HG02571 (cell line): ENCODE data around the gene RAP2B.
A peak's percentile ranks its signal among the peaks of the same experiment; 100 is the strongest.

Experiments used
- ATAC-seq: cut with Tn5 transposase; IDR thresholded peaks from one replicate; pipeline ENCODE4 v1.9.1; 2021; ENCODE audit warnings: mild to moderate bottlenecking, moderate library complexity; ENCODE audit not compliant: unreplicated experiment

RAP2B gene

GRCh38 chr3:153159771-153160397, 2.1 kb upstream of the RAP2B start:
- ATAC-seq = no peak

GRCh38 chr3:153160451-153161137, 1.4 kb upstream of the RAP2B start:
- peak; percentile 32 for ATAC-seq

GRCh38 chr3:153161138-153161713, 800 bp upstream of the RAP2B start:
- peak; percentile 79 for ATAC-seq

- ATAC-seq = peak; percentile 4
These were observed 727 bp downstream of the RAP2B start for GRCh38 chr3:153162513-153163392.

- no peak for ATAC-seq
These were observed 1.3 kb downstream of the RAP2B start for GRCh38 chr3:153163393-153163724.

- no peak for ATAC-seq
These were observed 1.9 kb downstream of the RAP2B start for GRCh38 chr3:153163756-153164550.

DNA sequence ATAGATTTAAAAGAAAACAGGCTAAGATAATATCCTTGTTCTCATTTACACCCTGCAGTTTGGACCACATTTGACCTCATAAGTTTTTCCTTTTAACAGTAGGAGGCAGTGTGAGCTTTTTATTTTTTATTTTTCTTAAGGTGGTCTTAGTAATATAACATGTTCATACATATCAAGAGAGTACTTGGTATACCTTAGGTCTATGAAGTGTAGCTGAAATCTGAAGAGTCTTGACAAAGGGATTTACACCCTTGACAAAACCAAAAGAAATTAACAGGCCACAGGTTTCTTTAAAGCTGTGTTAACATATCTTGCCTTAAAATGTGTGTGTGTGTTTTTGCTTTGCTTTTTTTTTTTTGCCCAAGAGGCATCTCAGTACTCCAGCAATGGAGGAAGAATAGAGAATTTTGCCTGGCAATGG, 3.2 kb downstream of the RAP2B start:
- ATAC-seq = no peak

DNA sequence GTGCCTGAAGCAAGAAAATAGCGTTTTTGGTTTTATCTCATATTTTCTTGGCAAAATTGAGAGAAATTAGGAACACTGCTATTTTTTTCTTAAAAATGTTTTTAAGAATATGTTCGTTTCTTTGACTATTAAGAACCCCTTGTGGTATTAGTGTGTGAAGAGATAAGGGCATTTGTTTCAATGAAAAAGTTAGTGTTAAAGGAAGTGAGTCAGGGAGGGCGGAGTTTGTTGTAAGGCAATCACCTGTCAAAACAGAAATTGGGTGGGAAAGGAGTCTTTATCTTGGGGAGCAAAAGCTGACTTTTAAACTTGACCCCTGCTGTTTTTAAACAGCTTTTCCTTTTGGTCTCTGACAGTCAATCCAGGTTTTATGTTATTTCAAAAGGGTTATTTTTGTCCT, 4.2 kb downstream of the RAP2B start:
- no peak for ATAC-seq

- no peak for ATAC-seq
These were observed 4.8 kb downstream of the RAP2B start for GRCh38 chr3:153166796-153167195.

- no peak for ATAC-seq
These were observed 7.9 kb downstream of the RAP2B start for GRCh38 chr3:153169793-153170383.

DNA sequence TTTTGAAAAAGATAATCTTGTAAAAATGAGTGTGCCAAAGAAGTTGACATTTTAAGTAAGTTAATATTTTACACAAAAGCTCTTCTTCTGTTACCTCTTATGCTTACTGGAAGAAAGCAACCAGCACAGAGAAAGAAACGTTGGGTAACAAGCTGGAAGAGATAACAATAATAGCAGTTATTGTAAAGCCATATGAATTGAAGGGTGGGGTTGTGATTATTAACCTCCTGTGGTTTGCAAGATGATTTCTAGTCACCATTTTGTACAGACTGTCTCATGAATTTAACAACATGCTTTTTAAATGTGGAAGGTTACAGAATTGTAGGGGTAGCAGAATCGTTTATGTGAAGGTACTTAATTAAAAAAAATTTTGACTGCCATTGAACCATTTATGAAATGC, 9.2 kb downstream of the RAP2B start:
- ATAC-seq = no peak

DNA sequence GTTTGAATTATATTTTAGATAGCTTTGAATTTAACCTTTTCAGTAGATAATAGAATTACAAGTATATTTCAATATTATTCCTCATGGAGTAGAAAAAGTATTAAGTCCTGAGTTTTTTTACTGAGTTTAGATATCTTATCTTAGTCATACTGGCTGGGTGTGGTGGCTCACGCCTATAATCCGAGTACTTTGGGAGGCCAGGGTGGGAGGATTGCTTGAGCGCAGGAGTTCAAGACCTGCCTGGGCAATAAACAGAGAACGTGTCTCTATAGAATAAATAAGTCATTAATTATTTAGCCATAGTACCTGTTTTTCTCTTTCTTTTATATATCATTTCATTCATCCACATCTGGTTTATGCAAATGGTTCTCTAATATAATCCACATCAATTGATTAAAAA, 9.9 kb downstream of the RAP2B start:
- no peak for ATAC-seq

GRCh38 chr3:153172796-153173757, 11.1 kb downstream of the RAP2B start:
- ATAC-seq = no peak

DNA sequence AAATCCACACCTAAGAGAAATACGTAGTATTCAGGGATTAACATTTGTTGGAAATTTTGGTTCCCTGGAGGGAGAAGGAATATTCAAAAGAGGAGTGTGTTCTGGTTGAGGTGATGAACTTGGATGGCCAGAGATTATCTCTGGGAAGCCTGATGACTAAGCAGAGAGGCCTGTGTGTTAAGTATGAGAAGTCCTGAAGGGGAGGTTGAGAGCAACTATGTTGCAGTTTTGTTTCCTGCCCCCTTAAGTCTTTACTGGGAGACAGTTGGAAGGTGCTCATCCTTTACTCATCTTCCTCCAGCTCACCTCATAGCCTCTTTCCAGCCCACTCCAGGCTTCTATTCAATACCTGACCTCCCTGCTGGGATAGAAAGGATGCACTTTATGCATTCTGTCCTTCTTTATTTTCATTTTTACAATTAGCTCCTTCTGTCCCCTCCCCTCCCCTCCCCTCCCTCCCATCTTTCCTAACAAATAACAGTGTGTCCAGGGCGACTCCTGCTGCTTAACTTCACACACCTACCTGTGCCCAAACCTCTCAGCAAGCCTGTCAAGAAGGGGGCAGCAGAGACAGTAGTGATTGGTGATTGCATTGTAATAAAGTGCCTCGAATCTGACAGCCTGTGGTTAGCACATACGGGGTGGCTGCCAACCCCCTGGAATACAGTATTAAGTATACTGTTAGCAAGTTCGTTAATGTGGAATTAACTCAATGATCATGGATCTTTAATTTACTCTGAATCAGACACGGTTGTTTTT, 11.9 kb downstream of the RAP2B start:
- no peak for ATAC-seq

GRCh38 chr3:153176197-153176596, 14.2 kb downstream of the RAP2B start:
- ATAC-seq = no peak

GRCh38 chr3:153180860-153181372, 18.9 kb downstream of the RAP2B start:
- ATAC-seq = no peak

DNA sequence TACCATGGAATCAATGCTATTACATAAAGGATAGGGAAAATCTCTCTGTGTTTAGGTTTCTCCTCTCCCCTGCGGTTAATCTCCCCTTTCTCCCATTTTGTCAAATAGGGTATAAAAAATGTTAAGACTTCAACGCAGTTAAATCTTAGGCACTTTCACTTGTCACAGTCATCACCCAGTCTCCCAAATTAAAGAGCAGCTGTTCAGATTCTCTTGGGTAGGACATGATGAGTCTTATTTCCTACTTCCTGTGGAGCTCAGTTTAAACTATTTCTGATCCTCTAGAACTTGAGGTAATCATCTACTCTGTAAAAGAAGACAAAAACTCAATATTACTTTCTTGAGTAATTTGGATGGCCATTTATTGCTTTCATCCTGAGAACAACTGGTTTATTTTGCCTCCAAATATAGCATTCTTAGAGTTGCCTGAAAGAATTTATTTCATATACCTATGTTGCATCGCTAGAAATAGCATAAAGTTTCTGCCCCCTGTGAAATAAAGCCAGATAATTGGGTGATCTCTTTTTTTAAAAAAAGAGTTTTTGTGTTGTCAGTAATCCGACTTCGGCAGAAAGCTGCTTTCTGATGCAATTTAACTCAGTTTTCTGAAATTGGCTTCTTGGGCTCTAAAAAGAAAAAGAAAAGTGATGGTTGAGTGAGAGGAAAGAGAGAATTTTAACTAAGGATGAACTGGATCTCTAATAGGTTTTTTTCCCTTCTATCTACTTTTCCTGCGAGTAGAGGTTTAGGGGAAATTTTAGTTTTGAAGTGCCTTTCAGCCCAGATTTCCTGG, 20.7 kb downstream of the RAP2B start:
- no peak for ATAC-seq
